Ascending aorta (tissue), 2 donors: ENCODE results near the gene ANO9. TPM values are rescaled to one million over a fixed set of nuclear protein-coding genes. Genes with fewer than 3 reads are reported as not detected.
"Not testable (repeated sequence)": the region's sequence is repeated elsewhere in the genome, so short reads cannot be mapped to it uniquely, and the experiment has no call there.

Experiments used
- DNase-seq, 2 donors: peaks; one replicate each; pipeline ENCODE4 v3.0.0-alpha.2; 2019; ENCODE audit warnings: low spot score in 2 of 2
- H3K27ac ChIP-seq, 2 donors: fragments of 200-600 bp; sonication (generic); one replicate each; pipeline ENCODE4 v1.5.1; 2016 to 2017; ENCODE audit warnings: mild to moderate bottlenecking in 1 of 2
- H3K27me3 ChIP-seq: fragments of 200-600 bp; sonication (generic); one replicate; pipeline ENCODE4 v1.5.1; 2017
- H3K36me3 ChIP-seq, 2 donors: fragments of 200-600 bp; sonication (generic); one replicate each; pipeline ENCODE4 v1.5.1; 2016
- H3K4me1 ChIP-seq, 2 donors: fragments of 200-600 bp; sonication (generic); one replicate each; pipeline ENCODE4 v1.5.1; 2016 to 2017; ENCODE audit warnings: mild to moderate bottlenecking in 1 of 2
- H3K4me3 ChIP-seq, 2 donors: fragments of 200-600 bp; sonication (generic); one replicate each; pipeline ENCODE4 v1.5.1; 2016 to 2017; ENCODE audit warnings: mild to moderate bottlenecking in 1 of 2
- H3K9me3 ChIP-seq, 2 donors: fragments of 200-600 bp; sonication (generic); one replicate each; pipeline ENCODE4 v1.5.1; 2016
- intact Hi-C: fragments of 100-400 bp; cut with DNase I; formaldehyde crosslinking; loops from one replicate; pipeline ENCODE4 v1.15.1; 2023
- total RNA-seq: library from RNA; depleted of rRNA; stranded (reverse); fragments of >200 nt; gene quantifications from one replicate; pipeline ENCODE4 v1.1.0, GENCODE V29; 2016
- TF ChIP-seq, protein P1 (sequence below), 3 experiments: fragments of 200-600 bp in 2 of 3; fragments of 450-650 bp in 1 of 3; sonication (generic) in 2 of 3; IDR thresholded peaks; one replicate each; pipeline ENCODE4 v1.5.1; 2016 to 2019; ENCODE audit warnings: antibody characterized with exemption in 3 of 3, mild to moderate bottlenecking in 1 of 3, moderate library complexity in 1 of 3

The ANO9 gene
- total RNA-seq, 1 donor from 2014 or later = 4.0 TPM

DNA sequence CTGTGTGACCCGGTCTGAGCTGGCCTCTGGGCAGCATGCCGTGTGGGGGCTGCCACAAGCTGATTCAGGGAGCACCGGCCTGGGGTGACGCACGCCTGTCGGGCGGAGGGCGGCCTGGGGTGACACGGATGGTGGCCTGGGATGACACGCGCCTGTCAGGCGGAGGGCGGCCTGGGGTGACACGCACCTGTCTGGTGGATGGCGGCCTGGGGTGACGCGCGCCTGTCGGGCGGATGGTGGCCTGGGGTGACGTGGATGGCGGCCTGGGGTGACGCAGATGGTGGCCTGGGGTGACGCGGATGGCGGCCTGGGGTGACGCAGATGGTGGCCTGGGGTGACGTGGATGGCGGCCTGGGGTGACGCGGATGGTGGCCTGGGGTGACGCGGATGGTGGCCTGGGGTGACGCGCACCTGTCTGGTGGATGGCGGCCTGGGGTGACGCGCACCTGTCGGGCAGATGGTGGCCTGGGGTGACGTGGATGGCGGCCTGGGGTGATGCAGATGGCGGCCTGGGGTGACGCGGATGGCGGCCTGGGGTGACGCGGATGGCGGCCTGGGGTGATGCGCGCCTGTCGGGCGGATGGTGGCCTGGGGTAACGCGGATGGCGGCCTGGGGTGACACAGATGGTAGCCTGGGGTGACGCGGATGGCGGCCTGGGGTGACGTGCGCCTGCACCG is 29.8 kb upstream of the ANO9 start:
- intact Hi-C loops = no loop called here
- TF ChIP-seq, protein P1, sequence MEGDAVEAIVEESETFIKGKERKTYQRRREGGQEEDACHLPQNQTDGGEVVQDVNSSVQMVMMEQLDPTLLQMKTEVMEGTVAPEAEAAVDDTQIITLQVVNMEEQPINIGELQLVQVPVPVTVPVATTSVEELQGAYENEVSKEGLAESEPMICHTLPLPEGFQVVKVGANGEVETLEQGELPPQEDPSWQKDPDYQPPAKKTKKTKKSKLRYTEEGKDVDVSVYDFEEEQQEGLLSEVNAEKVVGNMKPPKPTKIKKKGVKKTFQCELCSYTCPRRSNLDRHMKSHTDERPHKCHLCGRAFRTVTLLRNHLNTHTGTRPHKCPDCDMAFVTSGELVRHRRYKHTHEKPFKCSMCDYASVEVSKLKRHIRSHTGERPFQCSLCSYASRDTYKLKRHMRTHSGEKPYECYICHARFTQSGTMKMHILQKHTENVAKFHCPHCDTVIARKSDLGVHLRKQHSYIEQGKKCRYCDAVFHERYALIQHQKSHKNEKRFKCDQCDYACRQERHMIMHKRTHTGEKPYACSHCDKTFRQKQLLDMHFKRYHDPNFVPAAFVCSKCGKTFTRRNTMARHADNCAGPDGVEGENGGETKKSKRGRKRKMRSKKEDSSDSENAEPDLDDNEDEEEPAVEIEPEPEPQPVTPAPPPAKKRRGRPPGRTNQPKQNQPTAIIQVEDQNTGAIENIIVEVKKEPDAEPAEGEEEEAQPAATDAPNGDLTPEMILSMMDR (IDR thresholded peaks at IDR 0.05) = no peak

DNA sequence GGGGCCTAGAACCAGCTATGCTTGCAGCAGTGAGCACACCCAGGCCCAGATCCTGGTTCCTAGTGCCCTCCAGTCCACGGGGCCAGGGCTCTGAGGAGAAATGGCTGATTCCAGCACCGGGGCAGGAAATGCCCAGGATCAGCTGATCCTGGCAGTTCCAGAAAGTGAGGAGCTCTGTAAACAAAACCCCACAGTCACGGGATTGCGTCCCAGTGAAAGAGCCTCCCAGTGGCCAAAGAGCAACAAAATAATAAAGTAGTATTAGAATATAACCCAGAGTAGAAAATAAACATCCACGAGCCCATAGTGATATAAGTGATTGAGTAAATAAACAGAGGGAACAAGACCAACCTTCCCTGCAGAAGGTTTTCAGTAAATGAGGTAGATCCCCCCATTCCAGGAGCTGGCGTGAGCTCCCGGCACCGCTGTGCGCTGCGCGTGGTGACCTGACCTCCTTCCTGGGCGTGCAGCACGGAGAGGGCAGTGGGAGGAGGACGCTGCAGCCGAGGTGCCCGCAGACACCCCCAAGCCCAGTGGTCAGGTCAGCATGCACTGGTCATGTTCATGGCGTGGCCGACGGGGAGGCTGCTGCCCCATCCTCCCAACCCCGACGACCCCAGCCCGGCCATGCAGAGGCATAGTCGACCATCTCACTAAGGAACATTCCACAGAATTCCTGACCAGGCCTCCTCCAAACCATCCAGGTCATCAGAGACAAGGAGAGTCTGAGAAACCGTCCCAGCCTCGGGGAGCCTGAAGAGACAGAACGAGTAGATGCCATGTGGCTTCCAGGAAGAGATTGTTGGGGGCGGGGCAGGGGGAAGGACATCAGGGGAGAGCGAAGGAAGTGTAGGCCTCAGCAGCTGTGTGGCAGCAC is 28.1 kb upstream of the ANO9 start:
- intact Hi-C loops = loop anchor here (2.0 kb wide), 1 partner anchor 19 kb away; the partner anchor contains the start of gene PTDSS2
- peaks cover 4 to 13% of the 10 kb centered on the region in 2 donors for H3K4me1 ChIP-seq
- no peaks in the 10 kb centered on the region for H3K27me3 ChIP-seq
- H3K9me3 ChIP-seq = no peaks in the 10 kb centered on the region
- DNase-seq = peak in 1 of 2 donors; percentile 80
- peak overlapping the region; percentile 26 to 51 for H3K4me3 ChIP-seq
- H3K27ac ChIP-seq = peak overlapping the region; percentile 65 to 78
- TF ChIP-seq, protein P1 (IDR thresholded peaks at IDR 0.05) = peak in 2 of 3 experiments; percentile 13 to 17
- peaks cover 0 to 3% of the 10 kb centered on the region in 2 donors for H3K36me3 ChIP-seq

More for the DNA sequence above, 29.8 kb upstream of the ANO9 start:
- H3K36me3 ChIP-seq = no peaks in the 10 kb centered on the region
- no peak overlapping the region for H3K27ac ChIP-seq
- no peaks in the 10 kb centered on the region for H3K9me3 ChIP-seq
- DNase-seq = no peak
- H3K27me3 ChIP-seq = no peaks in the 10 kb centered on the region
- peaks cover 4 to 13% of the 10 kb centered on the region in 2 donors for H3K4me1 ChIP-seq
- no peak overlapping the region for H3K4me3 ChIP-seq

DNA sequence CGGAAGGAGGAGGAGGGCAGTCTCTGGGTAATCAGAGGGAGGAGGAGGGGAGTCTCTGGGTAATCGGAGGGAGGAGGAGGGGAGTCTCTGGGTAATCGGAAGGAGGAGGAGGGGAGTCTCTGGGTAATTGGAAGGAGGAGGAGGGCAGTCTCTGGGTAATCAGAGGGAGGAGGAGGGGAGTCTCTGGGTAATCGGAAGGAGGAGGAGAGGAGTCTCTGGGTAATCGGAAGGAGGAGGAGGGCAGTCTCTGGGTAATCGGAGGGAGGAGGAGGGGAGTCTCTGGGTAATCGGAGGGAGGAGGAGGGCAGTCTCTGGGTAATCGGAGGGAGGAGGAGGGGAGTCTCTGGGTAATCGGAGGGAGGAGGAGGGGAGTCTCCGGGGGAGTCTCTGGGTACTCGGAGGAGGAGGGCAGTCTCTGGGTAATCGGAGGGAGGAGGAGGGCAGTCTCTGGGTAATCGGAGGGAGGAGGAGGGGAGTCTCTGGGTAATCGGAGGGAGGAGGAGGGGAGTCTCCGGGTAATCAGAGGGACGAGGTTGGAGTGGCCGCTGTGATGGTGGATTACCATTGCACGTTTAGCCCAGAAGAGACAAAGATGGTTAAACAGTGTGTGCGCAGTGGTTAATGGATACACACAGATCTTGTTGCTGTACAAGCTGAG is 27.3 kb upstream of the ANO9 start:
- not testable (repeated sequence) for H3K27me3 ChIP-seq, H3K36me3 ChIP-seq, H3K9me3 ChIP-seq, DNase-seq
- intact Hi-C loops = loop anchor here (2.0 kb wide), 1 partner anchor 18 kb away; the partner anchor contains the start of gene PTDSS2
- Histone ChIP-seq H3K27ac (peak overlapping the region; percentile 65 to 78), H3K4me3 (peak overlapping the region; percentile 26 to 51), H3K4me1 (peaks cover 4 to 13% of the 10 kb centered on the region in 2 donors)

DNA sequence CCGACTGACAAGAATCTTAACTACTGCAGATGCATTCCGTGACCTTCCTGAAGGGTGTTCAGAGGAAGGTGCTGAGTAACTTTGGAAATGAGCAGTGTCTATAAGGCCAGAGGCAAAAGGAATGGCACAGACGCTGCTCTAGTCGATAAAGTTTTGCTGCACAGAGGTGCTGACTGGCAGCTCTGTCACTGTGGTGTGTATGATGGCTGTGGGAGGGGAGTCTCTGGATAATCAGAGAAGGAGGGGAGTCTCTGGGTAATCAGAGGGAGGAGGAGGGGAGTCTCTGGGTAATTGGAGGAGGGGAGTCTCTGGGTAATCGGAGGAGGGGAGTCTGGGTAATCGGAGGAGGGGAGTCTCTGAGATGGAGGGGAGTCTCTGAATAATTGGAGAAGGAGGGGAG is 26.7 kb upstream of the ANO9 start:
- DNase-seq = no peak
- H3K36me3 ChIP-seq = peaks cover 0 to 3% of the 10 kb centered on the region in 2 donors
- no peaks in the 10 kb centered on the region for H3K9me3 ChIP-seq
- peak overlapping the region; percentile 65 to 78 for H3K27ac ChIP-seq
- intact Hi-C loops = loop anchor here (2.0 kb wide), 1 partner anchor 18 kb away; the partner anchor contains the start of gene PTDSS2
- H3K4me3 ChIP-seq = no peak overlapping the region
- H3K27me3 ChIP-seq = no peaks in the 10 kb centered on the region
- TF ChIP-seq, protein P1 (IDR thresholded peaks at IDR 0.05) = no peak
- peaks cover 4 to 13% of the 10 kb centered on the region in 2 donors for H3K4me1 ChIP-seq

DNA sequence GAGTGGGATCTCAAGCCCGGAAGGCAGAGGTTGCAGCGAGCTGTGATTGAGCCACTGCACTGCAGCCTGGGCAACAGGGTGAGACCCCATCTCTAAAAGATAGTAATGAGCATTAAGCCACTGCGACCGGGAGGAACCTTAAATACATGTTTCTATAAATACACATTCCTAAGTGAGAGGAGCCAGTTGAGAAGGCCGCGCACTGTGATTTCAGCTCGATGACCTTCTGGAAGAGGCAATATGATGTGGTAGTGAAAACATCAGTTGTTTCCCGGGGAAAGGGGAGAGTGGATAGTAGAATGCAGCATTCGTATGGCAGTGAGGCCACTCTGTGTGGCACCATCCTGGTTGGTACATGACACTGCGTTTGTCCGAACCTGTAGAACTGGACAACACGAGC is 26.2 kb upstream of the ANO9 start:
- H3K36me3 ChIP-seq = peaks cover 0 to 3% of the 10 kb centered on the region in 2 donors
- H3K9me3 ChIP-seq = no peaks in the 10 kb centered on the region
- no peak overlapping the region for H3K4me3 ChIP-seq
- peak overlapping the region; percentile 65 to 78 for H3K27ac ChIP-seq
- H3K4me1 ChIP-seq = peaks cover 4 to 13% of the 10 kb centered on the region in 2 donors
- TF ChIP-seq, protein P1 (IDR thresholded peaks at IDR 0.05) = no peak
- DNase-seq = no peak
- no peaks in the 10 kb centered on the region for H3K27me3 ChIP-seq
- intact Hi-C loops = loop anchor here (2.0 kb wide), 1 partner anchor 17 kb away; the partner anchor contains the start of gene PTDSS2
